Endothelial cell of umbilical vein (primary cell): ENCODE measurements around the gene GRAMD2B.

ENCODE experiments used
- EZH2 ChIP-seq: IDR thresholded peaks from 2 replicates; pipeline ENCODE4 v1.6.1; 2012; ENCODE audit warnings: borderline replicate concordance, low read depth, mild to moderate bottlenecking, moderate library complexity, low read length, inconsistent platforms; ENCODE audit not compliant: severe bottlenecking
- FOS ChIP-seq: IDR thresholded peaks from 2 replicates; pipeline ENCODE4 v1.6.1; 2011; ENCODE audit warnings: mild to moderate bottlenecking, low read length, moderate library complexity, borderline replicate concordance; ENCODE audit not compliant: insufficient read depth
- POLR2A ChIP-seq: IDR thresholded peaks from 2 replicates; pipeline ENCODE4 v1.6.1; 2012; ENCODE audit warnings: low read depth, mild to moderate bottlenecking, control low read depth, low read length
- POLR2AphosphoS5 ChIP-seq: IDR thresholded peaks from 2 replicates; pipeline ENCODE4 v1.6.1; 2012; ENCODE audit warnings: low read depth, mild to moderate bottlenecking, control low read depth, low read length, moderate library complexity; ENCODE audit not compliant: insufficient read depth
- TF ChIP-seq, protein P1 (sequence below), 2 donors: IDR thresholded peaks; 1 replicate in 1 of 2; 2 replicates in 1 of 2; pipeline ENCODE4 v1.5.1; 2011; ENCODE audit warnings: low read length in 2 of 2, mild to moderate bottlenecking in 2 of 2, moderate library complexity in 2 of 2, control low read depth in 1 of 2, inconsistent platforms in 1 of 2, low read depth in 1 of 2; ENCODE audit not compliant: insufficient read depth in 1 of 2; ENCODE audit errors: extremely low read depth in 1 of 2
- TF ChIP-seq, protein P2 (sequence below): IDR thresholded peaks from 2 replicates; pipeline ENCODE4 v1.6.1; 2011; ENCODE audit not compliant: insufficient read depth, insufficient read length

DNA sequence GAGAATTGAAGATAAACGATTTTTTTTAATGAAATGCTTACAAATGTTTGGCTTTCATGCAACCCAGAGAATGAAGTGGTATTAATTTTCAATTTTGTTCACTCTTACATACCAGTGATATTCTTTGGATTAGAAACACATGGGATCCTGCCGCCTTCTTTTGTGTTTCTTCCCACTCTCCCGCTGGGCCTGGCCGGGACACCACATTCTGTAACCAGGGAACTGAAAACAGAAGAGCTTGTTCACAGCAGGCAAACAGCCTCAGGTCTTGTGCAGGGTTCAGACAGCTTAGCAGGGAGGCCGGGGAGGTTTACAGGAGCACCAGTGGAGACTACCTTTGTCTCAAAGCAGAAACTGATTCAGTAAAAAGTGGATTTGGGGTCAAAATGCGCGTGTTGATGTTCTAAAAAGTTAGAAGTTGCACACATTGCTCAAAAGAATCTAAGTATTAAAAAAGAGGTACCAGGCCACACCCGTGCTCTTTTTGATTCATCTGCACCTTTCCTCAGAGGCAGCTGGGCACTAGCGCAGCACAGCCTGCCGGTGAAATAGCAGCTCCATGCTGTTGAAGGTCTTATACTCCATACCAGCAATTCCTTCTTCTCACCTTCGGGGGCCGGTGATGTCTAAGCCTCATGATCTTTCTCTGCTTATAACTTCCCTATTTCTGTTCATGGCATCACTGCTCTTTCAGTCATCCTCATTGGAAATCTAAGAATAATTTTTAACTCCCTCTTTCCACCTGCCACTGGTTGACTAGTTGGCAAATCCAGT lies 67.1 kb downstream of the GRAMD2B start:
- TF ChIP-seq, protein P1, sequence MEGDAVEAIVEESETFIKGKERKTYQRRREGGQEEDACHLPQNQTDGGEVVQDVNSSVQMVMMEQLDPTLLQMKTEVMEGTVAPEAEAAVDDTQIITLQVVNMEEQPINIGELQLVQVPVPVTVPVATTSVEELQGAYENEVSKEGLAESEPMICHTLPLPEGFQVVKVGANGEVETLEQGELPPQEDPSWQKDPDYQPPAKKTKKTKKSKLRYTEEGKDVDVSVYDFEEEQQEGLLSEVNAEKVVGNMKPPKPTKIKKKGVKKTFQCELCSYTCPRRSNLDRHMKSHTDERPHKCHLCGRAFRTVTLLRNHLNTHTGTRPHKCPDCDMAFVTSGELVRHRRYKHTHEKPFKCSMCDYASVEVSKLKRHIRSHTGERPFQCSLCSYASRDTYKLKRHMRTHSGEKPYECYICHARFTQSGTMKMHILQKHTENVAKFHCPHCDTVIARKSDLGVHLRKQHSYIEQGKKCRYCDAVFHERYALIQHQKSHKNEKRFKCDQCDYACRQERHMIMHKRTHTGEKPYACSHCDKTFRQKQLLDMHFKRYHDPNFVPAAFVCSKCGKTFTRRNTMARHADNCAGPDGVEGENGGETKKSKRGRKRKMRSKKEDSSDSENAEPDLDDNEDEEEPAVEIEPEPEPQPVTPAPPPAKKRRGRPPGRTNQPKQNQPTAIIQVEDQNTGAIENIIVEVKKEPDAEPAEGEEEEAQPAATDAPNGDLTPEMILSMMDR (IDR thresholded peaks at IDR 0.05; ENCODE audit: extremely low read depth in 1 of 2, insufficient read depth in 1 of 2, low read depth in 1 of 2, low read length in 2 of 2) = no peak
- TF ChIP-seq POLR2AphosphoS5 = no peak
- TF ChIP-seq POLR2A = no peak
- TF ChIP-seq, protein P2, sequence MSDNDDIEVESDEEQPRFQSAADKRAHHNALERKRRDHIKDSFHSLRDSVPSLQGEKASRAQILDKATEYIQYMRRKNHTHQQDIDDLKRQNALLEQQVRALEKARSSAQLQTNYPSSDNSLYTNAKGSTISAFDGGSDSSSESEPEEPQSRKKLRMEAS = no peak
- TF ChIP-seq EZH2 = no peak
- TF ChIP-seq FOS = no peak
